ENCODE measurements around the gene PACS1.
A peak's percentile ranks its signal among the peaks of the same experiment; 100 is the strongest.
"Not testable (repeated sequence)": the region's sequence is repeated elsewhere in the genome, so short reads cannot be mapped to it uniquely, and the experiment has no call there.

The PACS1 gene

DNA sequence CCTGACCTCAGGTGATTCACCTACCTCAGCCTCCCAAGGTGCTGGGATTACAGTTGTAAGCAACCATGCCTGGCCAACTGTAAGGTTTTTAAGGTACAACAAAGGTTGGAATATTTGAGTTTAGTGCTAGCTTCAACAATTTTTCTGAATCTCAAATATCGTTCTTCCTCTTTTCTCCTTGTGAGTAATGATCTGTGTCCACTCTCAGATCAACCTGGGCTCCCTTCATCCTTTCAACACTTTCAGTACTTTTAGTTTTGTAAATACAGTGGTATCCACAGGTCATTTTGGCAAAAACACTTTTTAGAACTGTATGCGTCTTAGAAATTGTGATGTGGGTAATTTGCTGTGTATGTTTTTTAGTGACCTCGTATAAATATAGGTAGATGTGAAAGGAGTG is 7.9 kb downstream of the PACS1 start:
- Histone ChIP-seq H3K9me3 (ENCODE audit: insufficient read depth, low read length) (no peaks in the 10 kb centered on the region), H3K27me3 (ENCODE audit: low read depth, low read length) (no peaks in the 10 kb centered on the region), H3K4me3 (ENCODE audit: low read length) (no peak overlapping the region), H3K9ac (ENCODE audit: low read length) (no peak overlapping the region), H3K4me2 (ENCODE audit: low read length) (no peak overlapping the region), H3K79me2 (ENCODE audit: low read length) (no peaks in the 10 kb centered on the region), H4K20me1 (ENCODE audit: insufficient read depth, low read length) (no peaks in the 10 kb centered on the region; the same call in 1 of the 2 replicates), H3K4me1 (ENCODE audit: low read length) (peaks cover 18% of the 10 kb centered on the region), H2AFZ (ENCODE audit: low read depth, low read length) (no peak overlapping the region), H3K27ac (ENCODE audit: low read length) (no peak overlapping the region), H3K36me3 (replicated peaks; ENCODE audit: low read depth, low read length) (no peaks in the 10 kb centered on the region)
- TF ChIP-seq EZH2phosphoT487 (IDR thresholded peaks at IDR 0.05; ENCODE audit: low read depth) = no peak
- TF ChIP-seq, protein P1, sequence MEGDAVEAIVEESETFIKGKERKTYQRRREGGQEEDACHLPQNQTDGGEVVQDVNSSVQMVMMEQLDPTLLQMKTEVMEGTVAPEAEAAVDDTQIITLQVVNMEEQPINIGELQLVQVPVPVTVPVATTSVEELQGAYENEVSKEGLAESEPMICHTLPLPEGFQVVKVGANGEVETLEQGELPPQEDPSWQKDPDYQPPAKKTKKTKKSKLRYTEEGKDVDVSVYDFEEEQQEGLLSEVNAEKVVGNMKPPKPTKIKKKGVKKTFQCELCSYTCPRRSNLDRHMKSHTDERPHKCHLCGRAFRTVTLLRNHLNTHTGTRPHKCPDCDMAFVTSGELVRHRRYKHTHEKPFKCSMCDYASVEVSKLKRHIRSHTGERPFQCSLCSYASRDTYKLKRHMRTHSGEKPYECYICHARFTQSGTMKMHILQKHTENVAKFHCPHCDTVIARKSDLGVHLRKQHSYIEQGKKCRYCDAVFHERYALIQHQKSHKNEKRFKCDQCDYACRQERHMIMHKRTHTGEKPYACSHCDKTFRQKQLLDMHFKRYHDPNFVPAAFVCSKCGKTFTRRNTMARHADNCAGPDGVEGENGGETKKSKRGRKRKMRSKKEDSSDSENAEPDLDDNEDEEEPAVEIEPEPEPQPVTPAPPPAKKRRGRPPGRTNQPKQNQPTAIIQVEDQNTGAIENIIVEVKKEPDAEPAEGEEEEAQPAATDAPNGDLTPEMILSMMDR (IDR thresholded peaks at IDR 0.05; ENCODE audit: low read depth, low read length) = no peak

DNA sequence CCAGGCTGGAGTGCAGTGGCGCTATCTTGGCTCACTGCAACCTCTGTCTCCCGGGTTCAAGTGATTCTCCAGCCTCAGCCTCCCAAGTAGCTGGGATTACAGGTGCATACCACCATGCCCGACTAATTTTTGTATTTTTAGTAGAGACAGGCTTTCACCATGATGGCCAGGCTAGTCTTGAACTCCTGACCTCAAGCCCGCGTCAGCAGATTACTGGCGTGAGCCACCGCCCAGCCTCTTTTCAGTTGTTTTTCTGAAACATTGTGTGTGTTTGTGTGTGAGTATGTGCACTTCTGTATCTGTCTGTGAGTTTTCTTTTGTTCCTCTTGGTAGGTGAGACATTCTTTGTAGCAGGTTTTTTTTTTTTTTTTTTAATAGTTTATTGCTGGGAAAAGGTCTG is 8.9 kb downstream of the PACS1 start:
- not testable (repeated sequence) for H4K20me1 ChIP-seq (ENCODE audit: insufficient read depth, low read length); H3K4me3 ChIP-seq (ENCODE audit: low read length); H3K9me3 ChIP-seq (ENCODE audit: insufficient read depth, low read length); H3K4me2 ChIP-seq (ENCODE audit: low read length); H3K9ac ChIP-seq (ENCODE audit: low read length); H3K27me3 ChIP-seq (ENCODE audit: low read depth, low read length); H3K27ac ChIP-seq (ENCODE audit: low read length); H3K36me3 ChIP-seq (replicated peaks; ENCODE audit: low read depth, low read length); H3K79me2 ChIP-seq (ENCODE audit: low read length); H2AFZ ChIP-seq (ENCODE audit: low read depth, low read length)
- peaks cover 18% of the 10 kb centered on the region for H3K4me1 ChIP-seq (ENCODE audit: low read length)

DNA sequence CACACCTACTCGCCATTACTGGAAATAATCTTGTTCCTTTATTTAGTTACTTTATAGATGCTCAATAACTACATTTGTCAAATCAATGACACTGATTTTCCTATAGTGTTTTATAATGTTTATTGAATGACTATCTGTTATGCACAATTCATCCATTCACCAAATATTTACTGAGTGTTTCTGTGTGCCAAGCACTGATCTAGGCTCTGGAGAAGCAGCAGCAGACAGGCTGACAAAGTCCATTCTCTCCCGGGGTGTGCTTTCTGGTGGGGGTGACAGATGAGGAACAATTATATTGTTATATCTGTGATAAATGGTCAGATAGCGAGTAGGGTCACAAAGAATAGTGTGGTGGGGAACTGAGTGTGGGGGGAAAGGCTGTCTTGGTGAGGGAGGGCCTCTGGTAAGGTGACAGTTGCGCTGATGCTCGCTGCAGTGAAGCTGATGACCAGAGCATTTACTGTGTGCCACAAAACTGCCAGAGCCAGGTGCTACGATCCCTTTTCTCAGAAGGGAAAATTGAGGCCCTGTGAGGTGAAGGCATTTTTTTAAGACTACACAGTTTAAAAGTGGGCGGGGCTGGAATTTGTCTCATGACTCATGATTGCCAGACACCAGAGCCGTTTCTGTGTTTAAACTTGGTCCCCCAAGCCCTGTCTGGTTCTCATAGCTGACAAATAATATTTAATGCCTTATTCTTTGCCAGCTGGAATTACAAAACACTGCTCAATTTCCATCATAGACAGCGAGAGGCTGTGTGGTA is 10.2 kb downstream of the PACS1 start:
- Histone ChIP-seq H3K36me3 (replicated peaks; ENCODE audit: low read depth, low read length) (no peaks in the 10 kb centered on the region), H3K27ac (ENCODE audit: low read length) (no peak overlapping the region), H3K9me3 (ENCODE audit: insufficient read depth, low read length) (no peaks in the 10 kb centered on the region), H3K4me2 (ENCODE audit: low read length) (no peak overlapping the region), H2AFZ (ENCODE audit: low read depth, low read length) (no peak overlapping the region), H3K4me3 (ENCODE audit: low read length) (no peak overlapping the region), H3K79me2 (ENCODE audit: low read length) (no peaks in the 10 kb centered on the region), H3K4me1 (ENCODE audit: low read length) (peaks cover 18% of the 10 kb centered on the region), H3K27me3 (ENCODE audit: low read depth, low read length) (no peaks in the 10 kb centered on the region), H4K20me1 (ENCODE audit: insufficient read depth, low read length) (no peaks in the 10 kb centered on the region; the same call in 1 of the 2 replicates), H3K9ac (ENCODE audit: low read length) (no peak overlapping the region)
- TF ChIP-seq, protein P1 (IDR thresholded peaks at IDR 0.05; ENCODE audit: low read depth, low read length) = no peak
- TF ChIP-seq EZH2phosphoT487 (IDR thresholded peaks at IDR 0.05; ENCODE audit: low read depth) = no peak

DNA sequence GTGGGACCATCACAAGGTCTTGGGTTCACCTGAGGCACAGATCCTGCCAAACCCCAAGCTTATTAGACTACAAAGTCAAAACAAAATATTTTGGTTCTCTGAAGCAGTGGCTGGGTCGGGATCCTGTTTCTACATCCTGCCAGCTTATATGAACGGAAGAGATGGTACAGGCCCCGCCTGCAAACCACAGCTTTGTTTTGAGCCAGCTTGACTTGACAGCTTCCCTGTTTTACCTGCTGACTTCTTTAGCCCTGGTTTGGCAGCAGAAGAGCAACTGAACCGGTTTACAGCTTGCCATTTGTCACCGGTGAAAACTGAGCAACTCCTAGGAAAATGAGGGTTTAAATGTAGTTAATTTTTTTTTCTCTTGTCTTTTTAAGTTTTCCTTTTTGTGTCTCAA is 11.4 kb downstream of the PACS1 start:
- peak overlapping the region; percentile 22 for H3K4me3 ChIP-seq (ENCODE audit: low read length)

More for the DNA sequence above, 11.4 kb downstream of the PACS1 start:
- peak overlapping the region; percentile 1; the same call in 1 of the 2 replicates for H3K27ac ChIP-seq (ENCODE audit: low read length)
- no peaks in the 10 kb centered on the region for H3K27me3 ChIP-seq (ENCODE audit: low read depth, low read length)
- peak overlapping the region; percentile 57 for H3K4me2 ChIP-seq (ENCODE audit: low read length)
- H2AFZ ChIP-seq (ENCODE audit: low read depth, low read length) = no peak overlapping the region
- H3K9ac ChIP-seq (ENCODE audit: low read length) = peak overlapping the region; percentile 2; the same call in 1 of the 2 replicates
- H3K79me2 ChIP-seq (ENCODE audit: low read length) = no peaks in the 10 kb centered on the region
- TF ChIP-seq, protein P1 (IDR thresholded peaks at IDR 0.05; ENCODE audit: low read depth, low read length) = no peak
- no peak for TF ChIP-seq EZH2phosphoT487 (IDR thresholded peaks at IDR 0.05; ENCODE audit: low read depth)
- H3K4me1 ChIP-seq (ENCODE audit: low read length) = peaks cover 18% of the 10 kb centered on the region
- no peaks in the 10 kb centered on the region for H3K9me3 ChIP-seq (ENCODE audit: insufficient read depth, low read length)
- no peaks in the 10 kb centered on the region for H3K36me3 ChIP-seq (replicated peaks; ENCODE audit: low read depth, low read length)
- no peaks in the 10 kb centered on the region; the same call in 1 of the 2 replicates for H4K20me1 ChIP-seq (ENCODE audit: insufficient read depth, low read length)
